DMS153 treated with DMSO at 0.1 percent for 48 hours (cell line): ENCODE data around the gene CEP76.
A peak's percentile ranks its signal among the peaks of the same experiment; 100 is the strongest.

ENCODE experiments used
- DNase-seq: peaks from one replicate; lab custom pipeline; 2025; ENCODE audit not compliant: unreplicated experiment; lab: John Stamatoyannopoulos, UW

Gene CEP76

GRCh38 chr18:12702221-12703095, at the start of gene CEP76, which contains the start of gene PSMG2:
CEP76 (minus strand) TSS chr18:12702723; CDS start chr18:12702548, 175 bp downstream.
PSMG2 (plus strand) TSS chr18:12703042; CDS start chr18:12703108, 66 bp downstream.
- peak; percentile 20 for DNase-seq

- DNase-seq: no peak
These were observed 49.4 kb upstream of the CEP76 start for GRCh38 chr18:12751891-12752290.

GRCh38 chr18:12751503-12751884, 49.0 kb upstream of the CEP76 start:
- no peak for DNase-seq

- no peak for DNase-seq
These were observed 48.4 kb upstream of the CEP76 start for GRCh38 chr18:12750715-12751502.

GRCh38 chr18:12750076-12750714, 47.7 kb upstream of the CEP76 start:
- DNase-seq: no peak

GRCh38 chr18:12749121-12749520, 46.6 kb upstream of the CEP76 start:
- DNase-seq: no peak

GRCh38 chr18:12748671-12749070, 46.1 kb upstream of the CEP76 start:
- no peak for DNase-seq

- DNase-seq: no peak
These were observed 45.2 kb upstream of the CEP76 start for GRCh38 chr18:12747530-12748315.

- DNase-seq: no peak
These were observed 42.7 kb upstream of the CEP76 start for GRCh38 chr18:12745095-12745795.

- DNase-seq: peak; percentile 0
These were observed 41.6 kb upstream of the CEP76 start for GRCh38 chr18:12744103-12744502.

GRCh38 chr18:12742453-12742852, 39.9 kb upstream of the CEP76 start:
- no peak for DNase-seq

GRCh38 chr18:12741351-12741750, 38.8 kb upstream of the CEP76 start:
- peak; percentile 45 for DNase-seq

GRCh38 chr18:12737243-12737902, 34.9 kb upstream of the CEP76 start:
- no peak for DNase-seq

GRCh38 chr18:12726774-12727550, 24.4 kb upstream of the CEP76 start:
- peak; percentile 14 for DNase-seq

GRCh38 chr18:12726331-12726730, 23.8 kb upstream of the CEP76 start:
- DNase-seq: no peak

GRCh38 chr18:12722731-12723130, 20.2 kb upstream of the CEP76 start:
- no peak for DNase-seq

GRCh38 chr18:12721495-12722275, 19.2 kb upstream of the CEP76 start:
- no peak for DNase-seq

GRCh38 chr18:12711446-12711845, 8.9 kb upstream of the CEP76 start:
- DNase-seq: no peak
